Suprapubic skin (tissue), 4 donors: ENCODE measurements around the gene ERGIC1. TPM values are rescaled to one million over a fixed set of nuclear protein-coding genes. Genes with fewer than 3 reads are reported as not detected.

ENCODE experiments used
- DNase-seq, 2 donors: peaks; one replicate each; pipeline ENCODE4 v3.0.0-alpha.2; 2019; ENCODE audit warnings: low spot score in 2 of 2
- H3K27ac ChIP-seq: fragments of 200-600 bp; sonication (generic); one replicate; pipeline ENCODE4 v1.5.1; 2019
- H3K27me3 ChIP-seq: fragments of 200-600 bp; sonication (generic); one replicate; pipeline ENCODE4 v1.5.1; 2019
- H3K36me3 ChIP-seq: fragments of 200-600 bp; sonication (generic); one replicate; pipeline ENCODE4 v1.5.1; 2019
- H3K4me1 ChIP-seq: fragments of 200-600 bp; sonication (generic); one replicate; pipeline ENCODE4 v1.5.1; 2019
- H3K4me3 ChIP-seq: fragments of 200-600 bp; sonication (generic); one replicate; pipeline ENCODE4 v1.5.1; 2019; ENCODE audit warnings: mild to moderate bottlenecking
- H3K9me3 ChIP-seq: fragments of 200-600 bp; sonication (generic); one replicate; pipeline ENCODE4 v1.5.1; 2019
- CTCF ChIP-seq, 2 donors: fragments of 200-600 bp in 1 of 2; fragments of 450-650 bp in 1 of 2; sonication (generic) in 1 of 2; IDR thresholded peaks; one replicate each; pipeline ENCODE4 v1.5.1; 2016 to 2019; ENCODE audit warnings: antibody characterized with exemption in 2 of 2, mild to moderate bottlenecking in 1 of 2, moderate library complexity in 1 of 2
- EP300 ChIP-seq: sonication (generic); formaldehyde crosslinking; IDR thresholded peaks from one replicate; pipeline ENCODE4 v1.6.1; 2017; ENCODE audit warnings: antibody characterized with exemption
- POLR2A ChIP-seq, 2 donors: fragments of 450-650 bp; IDR thresholded peaks; one replicate each; pipeline ENCODE4 v1.6.1; 2017; ENCODE audit warnings: antibody characterized with exemption in 2 of 2, mild to moderate bottlenecking in 2 of 2, moderate library complexity in 2 of 2
- POLR2AphosphoS5 ChIP-seq, 3 donors: sonication (generic); formaldehyde crosslinking; IDR thresholded peaks; one replicate each; pipeline ENCODE4 v1.6.1; 2017; ENCODE audit warnings: antibody characterized with exemption in 3 of 3
- WGBS: methylation state at CpG from one replicate; pipeline ENCODE4 v1.1.5; 2018; 5-methylcytosine and 5-hydroxymethylcytosine counted together
- total RNA-seq, 4 donors: library from RNA; depleted of rRNA; stranded (reverse); fragments of >200 nt; gene quantifications; one replicate each; pipeline ENCODE4 v1.1.0, GENCODE V29; 2016

Gene ERGIC1
- total RNA-seq, 4 donors from 2014 or later: 81.2 to 106 (median 91.8) TPM

- peak overlapping the region; percentile 76 for H3K27ac ChIP-seq
Observed at GRCh38 chr5:172878585-172878932, 44.5 kb downstream of the ERGIC1 start.

GRCh38 chr5:172878933-172879752 lies 45.1 kb downstream of the ERGIC1 start:
- Histone ChIP-seq H3K4me3 (peak overlapping the region; percentile 20), H3K9me3 (no peaks in the 10 kb centered on the region), H3K27me3 (no peaks in the 10 kb centered on the region), H3K36me3 (no peaks in the 10 kb centered on the region), H3K27ac (peak overlapping the region; percentile 76), H3K4me1 (peaks cover 29% of the 10 kb centered on the region)
- WGBS: 59% methylated on average over 20 of the region's 20 CpGs
- no peak for TF ChIP-seq POLR2A (IDR thresholded peaks at IDR 0.05)
- TF ChIP-seq EP300: no peak
- no peak for TF ChIP-seq POLR2AphosphoS5 (IDR thresholded peaks at IDR 0.05)
- no peak for TF ChIP-seq CTCF (IDR thresholded peaks at IDR 0.05)
- DNase-seq: no peak

More at GRCh38 chr5:172878585-172878932, 44.5 kb downstream of the ERGIC1 start:
- DNase-seq: no peak
- Histone ChIP-seq H3K36me3 (no peaks in the 10 kb centered on the region), H3K9me3 (no peaks in the 10 kb centered on the region), H3K4me3 (peak overlapping the region; percentile 20), H3K4me1 (peaks cover 30% of the 10 kb centered on the region), H3K27me3 (no peaks in the 10 kb centered on the region)
- WGBS: 71% methylated on average over 9 of the region's 9 CpGs
- TF ChIP-seq EP300: no peak

- Histone ChIP-seq H3K9me3 (no peaks in the 10 kb centered on the region), H3K4me1 (peaks cover 37% of the 10 kb centered on the region), H3K4me3 (no peak overlapping the region), H3K27me3 (no peaks in the 10 kb centered on the region), H3K36me3 (no peaks in the 10 kb centered on the region), H3K27ac (no peak overlapping the region)
- 94% methylated on average over 7 of the region's 8 CpGs for WGBS
- TF ChIP-seq CTCF (IDR thresholded peaks at IDR 0.05): no peak
- no peak for TF ChIP-seq POLR2AphosphoS5 (IDR thresholded peaks at IDR 0.05)
- TF ChIP-seq EP300: no peak
- no peak for TF ChIP-seq POLR2A (IDR thresholded peaks at IDR 0.05)
- DNase-seq: no peak
Observed at GRCh38 chr5:172881691-172882370, 47.8 kb downstream of the ERGIC1 start.

GRCh38 chr5:172883066-172883465 lies 49.0 kb downstream of the ERGIC1 start:
- TF ChIP-seq POLR2AphosphoS5 (IDR thresholded peaks at IDR 0.05) (no peak), POLR2A (IDR thresholded peaks at IDR 0.05) (no peak)
- Histone ChIP-seq H3K9me3 (no peaks in the 10 kb centered on the region), H3K27ac (no peak overlapping the region), H3K36me3 (no peaks in the 10 kb centered on the region), H3K4me3 (no peak overlapping the region), H3K4me1 (peaks cover 45% of the 10 kb centered on the region), H3K27me3 (no peaks in the 10 kb centered on the region)
- WGBS: 91% methylated on average over 3 of the region's 3 CpGs
- no peak for DNase-seq

GRCh38 chr5:172885597-172886340 lies 51.7 kb downstream of the ERGIC1 start:
- no peaks in the 10 kb centered on the region for H3K27me3 ChIP-seq
- TF ChIP-seq CTCF (IDR thresholded peaks at IDR 0.05): no peak
- TF ChIP-seq POLR2AphosphoS5 (IDR thresholded peaks at IDR 0.05): no peak
- TF ChIP-seq POLR2A (IDR thresholded peaks at IDR 0.05): no peak
- TF ChIP-seq EP300: no peak
- H3K4me3 ChIP-seq: no peak overlapping the region
- H3K9me3 ChIP-seq: no peaks in the 10 kb centered on the region
- WGBS: 89% methylated on average over 23 of the region's 23 CpGs
- H3K36me3 ChIP-seq: peaks cover 18% of the 10 kb centered on the region
- H3K27ac ChIP-seq: no peak overlapping the region
- H3K4me1 ChIP-seq: peaks cover 23% of the 10 kb centered on the region
- no peak for DNase-seq

GRCh38 chr5:172886476-172886875 lies 52.4 kb downstream of the ERGIC1 start:
- WGBS: 63% methylated on average over 6 of the region's 6 CpGs
- no peak for DNase-seq
- Histone ChIP-seq H3K36me3 (peaks cover 22% of the 10 kb centered on the region), H3K9me3 (no peaks in the 10 kb centered on the region), H3K27ac (peak overlapping the region; percentile 13), H3K27me3 (no peaks in the 10 kb centered on the region), H3K4me1 (peaks cover 23% of the 10 kb centered on the region), H3K4me3 (no peak overlapping the region)
- TF ChIP-seq EP300 (no peak), POLR2A (IDR thresholded peaks at IDR 0.05) (no peak), CTCF (IDR thresholded peaks at IDR 0.05) (no peak), POLR2AphosphoS5 (IDR thresholded peaks at IDR 0.05) (no peak)
